IPS DF 6.9 (cell line): ENCODE data around the gene P3H2.

Source experiments
- DNase-seq: peaks from one replicate; pipeline ENCODE4 v3.0.0-alpha.2; 2013; ENCODE audit warnings: low read depth, low spot score
- H3K27ac ChIP-seq: one replicate; pipeline ENCODE4 v1.5.1; 2013; ENCODE audit warnings: low read length, control low read depth
- H3K27me3 ChIP-seq: 2 replicates; pipeline ENCODE4 v1.6.1; 2013; ENCODE audit warnings: mild to moderate bottlenecking, low read length; ENCODE audit not compliant: control insufficient read depth, insufficient read depth
- H3K36me3 ChIP-seq: 2 replicates; pipeline ENCODE4 v1.6.1; 2013; ENCODE audit warnings: low read length; ENCODE audit not compliant: control insufficient read depth, insufficient read depth
- H3K4me1 ChIP-seq: 2 replicates; pipeline ENCODE4 v1.6.1; 2013; ENCODE audit warnings: low read length; ENCODE audit not compliant: control insufficient read depth, insufficient read depth
- H3K4me3 ChIP-seq: 2 replicates; pipeline ENCODE4 v1.5.1; 2013; ENCODE audit warnings: mild to moderate bottlenecking, low read length
- H3K9me3 ChIP-seq: 2 replicates; pipeline ENCODE4 v1.6.1; 2013; ENCODE audit warnings: low read length, inconsistent platforms; ENCODE audit not compliant: control insufficient read depth, insufficient read depth
- WGBS: extraction: QIAGEN DNeasy Blood & Tissue Kit; methylation state at CpG from one replicate; pipeline ENCODE4 v1.1.7; 2013; ENCODE audit warnings: mixed read lengths, missing lambda C conversion rate; ENCODE audit not compliant: insufficient read length, insufficient coverage; 5-methylcytosine and 5-hydroxymethylcytosine counted together

P3H2 gene

GRCh38 chr3:189995129-189995528, 125.6 kb downstream of the P3H2 start:
- no CpG with 5 or more reads among the region's 3 CpGs for WGBS
- Histone ChIP-seq H3K27me3 (no peaks in the 10 kb centered on the region), H3K27ac (no peak overlapping the region), H3K4me1 (peaks cover 2% of the 10 kb centered on the region; the same call in 1 of the 2 replicates), H3K4me3 (no peak overlapping the region), H3K36me3 (no peaks in the 10 kb centered on the region), H3K9me3 (no peaks in the 10 kb centered on the region)
- DNase-seq, result no peak

GRCh38 chr3:189990826-189991225, 129.9 kb downstream of the P3H2 start:
- no CpG with 5 or more reads among the region's 5 CpGs for WGBS
- H3K27me3 ChIP-seq, result no peaks in the 10 kb centered on the region
- H3K4me1 ChIP-seq, result peaks cover 5% of the 10 kb centered on the region; the same call in 1 of the 2 replicates
- no peak for DNase-seq
- H3K4me3 ChIP-seq, result no peak overlapping the region
- no peaks in the 10 kb centered on the region for H3K36me3 ChIP-seq
- no peaks in the 10 kb centered on the region for H3K9me3 ChIP-seq
- H3K27ac ChIP-seq, result no peak overlapping the region

- Histone ChIP-seq H3K9me3 (no peaks in the 10 kb centered on the region), H3K4me1 (peaks cover 4% of the 10 kb centered on the region; the same call in 1 of the 2 replicates), H3K27ac (no peak overlapping the region), H3K27me3 (no peaks in the 10 kb centered on the region), H3K36me3 (no peaks in the 10 kb centered on the region), H3K4me3 (no peak overlapping the region)
- no peak for DNase-seq
- no CpG with 5 or more reads among the region's 12 CpGs for WGBS
Observed at GRCh38 chr3:189988854-189989253, 131.8 kb downstream of the P3H2 start.

GRCh38 chr3:189988322-189988721, 132.4 kb downstream of the P3H2 start:
- WGBS, result no CpG with 5 or more reads among the region's 3 CpGs
- Histone ChIP-seq H3K36me3 (no peaks in the 10 kb centered on the region), H3K27me3 (no peaks in the 10 kb centered on the region), H3K4me1 (peaks cover 4% of the 10 kb centered on the region; the same call in 1 of the 2 replicates), H3K27ac (no peak overlapping the region), H3K4me3 (no peak overlapping the region), H3K9me3 (no peaks in the 10 kb centered on the region)
- DNase-seq, result no peak

- Histone ChIP-seq H3K4me3 (no peak overlapping the region), H3K9me3 (no peaks in the 10 kb centered on the region)
Observed at GRCh38 chr3:189985948-189986347, 134.7 kb downstream of the P3H2 start.

GRCh38 chr3:189983612-189984011, 137.1 kb downstream of the P3H2 start:
- Histone ChIP-seq H3K4me1 (peaks cover 2% of the 10 kb centered on the region; the same call in 1 of the 2 replicates), H3K27ac (no peak overlapping the region), H3K9me3 (no peaks in the 10 kb centered on the region), H3K27me3 (no peaks in the 10 kb centered on the region), H3K4me3 (no peak overlapping the region), H3K36me3 (no peaks in the 10 kb centered on the region)
- DNase-seq, result no peak
- WGBS, result no CpG with 5 or more reads among the region's 3 CpGs

More at GRCh38 chr3:189985948-189986347, 134.7 kb downstream of the P3H2 start:
- no peak for DNase-seq
- Histone ChIP-seq H3K27ac (no peak overlapping the region), H3K36me3 (no peaks in the 10 kb centered on the region), H3K4me1 (peaks cover 6% of the 10 kb centered on the region; the same call in 1 of the 2 replicates), H3K27me3 (no peaks in the 10 kb centered on the region)
- WGBS, result no CpG with 5 or more reads among the region's 6 CpGs

- Histone ChIP-seq H3K4me1 (peaks cover 2% of the 10 kb centered on the region; the same call in 1 of the 2 replicates), H3K9me3 (no peaks in the 10 kb centered on the region), H3K27me3 (no peaks in the 10 kb centered on the region), H3K4me3 (no peak overlapping the region), H3K36me3 (no peaks in the 10 kb centered on the region), H3K27ac (no peak overlapping the region)
- no CpG with 5 or more reads among the region's 5 CpGs for WGBS
- no peak for DNase-seq
Observed at GRCh38 chr3:189982321-189982945, 138.3 kb downstream of the P3H2 start.

GRCh38 chr3:189981668-189982067, 139.0 kb downstream of the P3H2 start:
- H3K36me3 ChIP-seq, result no peaks in the 10 kb centered on the region
- H3K4me3 ChIP-seq, result no peak overlapping the region
- no peaks in the 10 kb centered on the region for H3K27me3 ChIP-seq
- no peaks in the 10 kb centered on the region for H3K9me3 ChIP-seq
- H3K27ac ChIP-seq, result no peak overlapping the region
- DNase-seq, result no peak
- peaks cover 2% of the 10 kb centered on the region; the same call in 1 of the 2 replicates for H3K4me1 ChIP-seq

GRCh38 chr3:189978753-189979152, 141.9 kb downstream of the P3H2 start:
- Histone ChIP-seq H3K27ac (no peak overlapping the region), H3K4me1 (peaks cover 2% of the 10 kb centered on the region; the same call in 1 of the 2 replicates), H3K36me3 (no peaks in the 10 kb centered on the region), H3K27me3 (no peaks in the 10 kb centered on the region), H3K4me3 (no peak overlapping the region), H3K9me3 (no peaks in the 10 kb centered on the region)
- no CpG with 5 or more reads among the region's 3 CpGs for WGBS
- no peak for DNase-seq

- no peak for DNase-seq
- Histone ChIP-seq H3K36me3 (no peaks in the 10 kb centered on the region), H3K27me3 (no peaks in the 10 kb centered on the region), H3K9me3 (no peaks in the 10 kb centered on the region), H3K27ac (no peak overlapping the region), H3K4me3 (no peak overlapping the region), H3K4me1 (no peaks in the 10 kb centered on the region)
- WGBS, result no CpG with 5 or more reads among the region's 5 CpGs
Observed at GRCh38 chr3:189977174-189977573, 143.5 kb downstream of the P3H2 start.

- Histone ChIP-seq H3K4me3 (no peak overlapping the region), H3K9me3 (no peaks in the 10 kb centered on the region), H3K27ac (no peak overlapping the region), H3K4me1 (no peaks in the 10 kb centered on the region), H3K27me3 (no peaks in the 10 kb centered on the region), H3K36me3 (no peaks in the 10 kb centered on the region)
- no peak for DNase-seq
- WGBS, result no CpG with 5 or more reads among the region's 4 CpGs
Observed at GRCh38 chr3:189975391-189975990, 145.2 kb downstream of the P3H2 start.
